DND-41 (cell line): ENCODE results near the gene ALG12.

ENCODE experiments used
- EZH2 ChIP-seq: IDR thresholded peaks from 3 replicates; pipeline ENCODE4 v1.6.1; 2012; ENCODE audit warnings: borderline replicate concordance, low read depth, mild to moderate bottlenecking, moderate library complexity, low read length, inconsistent platforms; ENCODE audit not compliant: severe bottlenecking
- TF ChIP-seq, protein P1 (sequence below): IDR thresholded peaks from 2 replicates; pipeline ENCODE4 v1.5.1; 2012; ENCODE audit warnings: borderline replicate concordance, low read length, moderate library complexity, mild to moderate bottlenecking; ENCODE audit not compliant: poor library complexity, severe bottlenecking; ENCODE audit errors: extremely low read depth

DNA sequence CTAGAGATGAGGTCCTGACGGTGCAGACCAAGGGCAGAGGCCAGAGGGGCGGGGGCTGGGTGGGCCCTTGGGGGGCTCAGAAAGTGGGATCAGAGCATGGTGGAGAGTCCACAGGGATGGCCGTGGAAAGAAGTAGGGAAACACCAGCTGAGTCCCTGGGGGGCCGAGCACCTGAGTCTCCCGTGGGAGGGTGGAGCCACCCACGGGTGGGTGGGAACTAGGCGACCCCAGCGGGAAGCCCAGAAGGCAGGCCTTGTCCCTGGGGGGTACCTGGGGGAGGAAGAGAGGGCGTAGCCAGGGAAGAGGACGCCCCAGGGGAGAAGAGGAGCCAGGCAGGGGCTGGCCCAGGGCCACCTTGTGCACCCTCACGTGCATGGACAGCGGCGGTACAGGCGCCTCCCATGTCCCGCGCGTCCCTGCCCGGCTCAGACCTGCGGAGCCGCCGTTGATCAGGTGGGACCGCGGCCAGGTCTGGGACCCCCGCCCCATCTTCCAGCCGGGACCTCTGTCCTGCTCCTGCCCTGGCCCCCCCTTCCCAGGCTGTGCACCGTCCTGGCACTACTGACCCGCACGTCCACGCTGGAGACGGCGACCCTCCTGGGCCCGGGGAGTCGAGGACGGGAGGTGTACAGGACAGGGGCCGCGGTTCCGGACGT, 10.4 kb upstream of the ALG12 start:
- TF ChIP-seq, protein P1, sequence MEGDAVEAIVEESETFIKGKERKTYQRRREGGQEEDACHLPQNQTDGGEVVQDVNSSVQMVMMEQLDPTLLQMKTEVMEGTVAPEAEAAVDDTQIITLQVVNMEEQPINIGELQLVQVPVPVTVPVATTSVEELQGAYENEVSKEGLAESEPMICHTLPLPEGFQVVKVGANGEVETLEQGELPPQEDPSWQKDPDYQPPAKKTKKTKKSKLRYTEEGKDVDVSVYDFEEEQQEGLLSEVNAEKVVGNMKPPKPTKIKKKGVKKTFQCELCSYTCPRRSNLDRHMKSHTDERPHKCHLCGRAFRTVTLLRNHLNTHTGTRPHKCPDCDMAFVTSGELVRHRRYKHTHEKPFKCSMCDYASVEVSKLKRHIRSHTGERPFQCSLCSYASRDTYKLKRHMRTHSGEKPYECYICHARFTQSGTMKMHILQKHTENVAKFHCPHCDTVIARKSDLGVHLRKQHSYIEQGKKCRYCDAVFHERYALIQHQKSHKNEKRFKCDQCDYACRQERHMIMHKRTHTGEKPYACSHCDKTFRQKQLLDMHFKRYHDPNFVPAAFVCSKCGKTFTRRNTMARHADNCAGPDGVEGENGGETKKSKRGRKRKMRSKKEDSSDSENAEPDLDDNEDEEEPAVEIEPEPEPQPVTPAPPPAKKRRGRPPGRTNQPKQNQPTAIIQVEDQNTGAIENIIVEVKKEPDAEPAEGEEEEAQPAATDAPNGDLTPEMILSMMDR: no peak
- no peak for TF ChIP-seq EZH2
